HepG2 (cell line): ENCODE results near the gene SLU7. TPM values are rescaled to one million over a fixed set of nuclear protein-coding genes. Genes with fewer than 3 reads are reported as not detected.

Experiments used
- ATAC-seq: fragments of 200-7000 bp; cut with Tn5 transposase; 3 replicates; pipeline ENCODE4 v1.9.1; 2020; ENCODE audit warnings: mild to moderate bottlenecking, moderate library complexity
- BruUV-seq: library from RNA; stranded (reverse); fragments of 400-500 nt; replicated peaks from 2 replicates; lab custom pipeline; 2021; lab: Mats Ljungman, UMichigan
- CTCF ChIA-PET: fragments of 300-600 bp; formaldehyde crosslinking; extraction: SDS; loops from one replicate; lab custom pipeline; 2021; ENCODE audit warnings: low total read pairs, inconsistent platforms, low intra/inter-chr PET ratio; lab: Yijun Ruan, JAX
- POLR2A ChIA-PET: fragments of 350-600 bp; sonication (Branson Sonifier 250); formaldehyde crosslinking; loops from one replicate; lab custom pipeline; 2020; ENCODE audit warnings: antibody characterized with exemption, inconsistent platforms; lab: Yijun Ruan, JAX
- DNase-seq: peaks from one replicate; pipeline ENCODE4 v3.0.0-alpha.2; 2015; ENCODE audit warnings: low spot score
- FAIRE-seq: peaks from 3 replicates; lab custom pipeline; 2011; peaks lifted over from hg19 to GRCh38; lab: Jason Lieb, UNC
- H2AFZ ChIP-seq: one replicate; pipeline ENCODE4 v1.6.1; 2011; ENCODE audit warnings: low read length, inconsistent platforms
- H3K27ac ChIP-seq: fragments of 300-600 bp; 3 replicates; pipeline ENCODE4 v1.8.0; 2011; ENCODE audit warnings: mixed run types, mild to moderate bottlenecking, mixed read lengths, low read length, inconsistent platforms; ENCODE audit not compliant: insufficient read depth; ENCODE audit errors: extremely low read length
- H3K27me3 ChIP-seq, 2 experiments: fragments of 200-600 bp in 1 of 2; 2 replicates in 1 of 2; 3 replicates in 1 of 2; pipeline versions ENCODE4 v1.6.0 to v1.8.0; 2011; ENCODE audit warnings: low read length in 2 of 2, mild to moderate bottlenecking in 2 of 2, moderate library complexity in 2 of 2, inconsistent platforms in 1 of 2; ENCODE audit not compliant: insufficient read depth in 2 of 2, control insufficient read depth in 1 of 2
- H3K36me3 ChIP-seq, 2 experiments: fragments of 200-600 bp in 1 of 2; replicated peaks in 1 of 2; 2 replicates in 1 of 2; 3 replicates in 1 of 2; pipeline versions ENCODE4 v1.5.1 to v1.8.0; 2011; ENCODE audit warnings: low read length in 2 of 2, inconsistent platforms in 1 of 2; ENCODE audit not compliant: insufficient read depth in 2 of 2, control insufficient read depth in 1 of 2
- H3K4me1 ChIP-seq: 2 replicates; pipeline ENCODE4 v1.5.1; 2012; ENCODE audit warnings: low read length, inconsistent platforms; ENCODE audit not compliant: insufficient read depth
- H3K4me2 ChIP-seq: 2 replicates; pipeline ENCODE4 v1.6.0; 2011; ENCODE audit warnings: low read depth, low read length, inconsistent platforms
- H3K4me3 ChIP-seq, 3 experiments: fragments of 200-600 bp in 1 of 3; sonication (generic), shearing (Covaris generic) in 1 of 3; replicated peaks in 1 of 3; 2 replicates each; pipeline ENCODE4 v1.5.1; 2011 to 2016; ENCODE audit warnings: low read length in 3 of 3, inconsistent platforms in 2 of 3, low read depth in 2 of 3, mild to moderate bottlenecking in 2 of 3, control low read depth in 1 of 3, mixed read lengths in 1 of 3; ENCODE audit not compliant: insufficient read depth in 1 of 3
- H3K79me2 ChIP-seq: one replicate; pipeline ENCODE4 v1.6.1; 2011; ENCODE audit warnings: low read length, inconsistent platforms; ENCODE audit not compliant: insufficient read depth
- H3K9ac ChIP-seq: 2 replicates; pipeline ENCODE4 v1.6.0; 2011; ENCODE audit warnings: mild to moderate bottlenecking, low read depth, low read length, inconsistent platforms; ENCODE audit not compliant: insufficient read depth
- H3K9me3 ChIP-seq: 2 replicates; pipeline ENCODE4 v1.5.1; 2012; ENCODE audit warnings: mild to moderate bottlenecking, low read length
- H4K20me1 ChIP-seq: 2 replicates; pipeline ENCODE4 v1.6.0; 2011; ENCODE audit warnings: inconsistent platforms, mild to moderate bottlenecking, low read length, moderate library complexity; ENCODE audit not compliant: insufficient read depth
- EEA1 ChIP-seq: sonication (generic); formaldehyde crosslinking; IDR thresholded peaks from 2 replicates; pipeline ENCODE4 v1.5.1; 2020; ENCODE audit warnings: mild to moderate bottlenecking, missing genetic modification reagents, borderline replicate concordance
- EZH2 ChIP-seq: conservative IDR thresholded peaks from 2 replicates; pipeline ENCODE4 v1.6.1; 2012; ENCODE audit warnings: mild to moderate bottlenecking, low read depth, low read length, moderate library complexity
- KDM3A ChIP-seq: IDR thresholded peaks from 2 replicates; pipeline ENCODE4 v1.6.1; 2018; ENCODE audit warnings: low read depth, missing compliant biosample characterization
- U2AF1 ChIP-seq: fragments of 200-400 bp; formaldehyde crosslinking; optimal IDR thresholded peaks from 2 replicates; pipeline ENCODE3; 2017; ENCODE audit warnings: mild to moderate bottlenecking, low read depth, low read length
- ZMAT3 ChIP-seq: sonication (generic); formaldehyde crosslinking; conservative IDR thresholded peaks from 2 replicates; pipeline ENCODE4 v1.7.0; 2021; ENCODE audit warnings: missing genetic modification reagents
- ZMYM3 ChIP-seq: sonication (generic); formaldehyde crosslinking; IDR thresholded peaks from 2 replicates; pipeline ENCODE4 v1.5.1; 2020; ENCODE audit warnings: mild to moderate bottlenecking, missing genetic modification reagents
- ZNF143 ChIP-seq: sonication (generic); formaldehyde crosslinking; IDR thresholded peaks from 2 replicates; pipeline ENCODE4 v1.4.0; 2020; ENCODE audit warnings: missing genetic modification reagents
- ZNF543 ChIP-seq: sonication (generic); formaldehyde crosslinking; IDR thresholded peaks from 2 replicates; pipeline ENCODE4 v1.4.0; 2020; ENCODE audit warnings: mild to moderate bottlenecking, missing genetic modification reagents
- ZNF644 ChIP-seq: IDR thresholded peaks from 2 replicates; pipeline ENCODE4 v1.6.1; 2016; ENCODE audit warnings: low read depth
- ZNF737 ChIP-seq: sonication (generic); formaldehyde crosslinking; IDR thresholded peaks from 2 replicates; pipeline ENCODE4 v1.5.0; 2020; ENCODE audit warnings: missing genetic modification reagents, mild to moderate bottlenecking, borderline replicate concordance
- ZNF747 ChIP-seq: sonication (generic); formaldehyde crosslinking; IDR thresholded peaks from 2 replicates; pipeline ENCODE4 v1.8.1; 2023; ENCODE audit warnings: missing genetic modification reagents, mild to moderate bottlenecking, borderline replicate concordance
- ZNF773 ChIP-seq: sonication (generic); formaldehyde crosslinking; IDR thresholded peaks from 2 replicates; pipeline ENCODE4 v1.4.0; 2020; ENCODE audit warnings: missing genetic modification reagents, borderline replicate concordance
- ZSCAN31 ChIP-seq: sonication (generic); formaldehyde crosslinking; IDR thresholded peaks from 2 replicates; pipeline ENCODE4 v1.5.0; 2020; ENCODE audit warnings: low read depth, mild to moderate bottlenecking, missing genetic modification reagents
- WGBS: methylation state at CpG from one replicate; pipeline ENCODE4 v1.1.6; 2017; ENCODE audit warnings: low lambda C conversion rate; 5-methylcytosine and 5-hydroxymethylcytosine counted together
- in situ Hi-C: cut with HindIII; loops from 2 replicates; pipeline ENCODE4 v1.10.0; 2017; ENCODE audit warnings: low pct_unique_long_range_greater_than_20kb; ENCODE audit not compliant: extremely low pct_ligation_motif_present
- intact Hi-C: fragments of 100-400 bp; cut with micrococcal nuclease; formaldehyde crosslinking; loops from one replicate; pipeline ENCODE4 v1.10.0; 2022; ENCODE audit not compliant: unreplicated experiment
- polyA plus RNA-seq, 8 experiments: library from polyadenylated mRNA; depleted of rRNA in 3 of 8; stranded (reverse) in 7 of 8; unstranded in 1 of 8; fragments of >200 nt; fragmentation: Illumina TruSeq in 4 of 8; extraction: Trizol in 4 of 8; gene quantifications; 2 replicates each; pipeline versions ENCODE4 v1.2.1 to v1.2.3, GENCODE V29; 2011 to 2016; ENCODE audit warnings: low read depth in 4 of 8, missing spikeins in 1 of 8, mixed read lengths in 1 of 8; ENCODE audit not compliant: insufficient read depth in 1 of 8
- total RNA-seq, 5 experiments: library from RNA; depleted of rRNA; stranded (reverse); fragments of >200 nt; fragmentation: Illumina TruSeq; extraction: Trizol; gene quantifications; 2 replicates each; pipeline ENCODE4 v1.2.3, GENCODE V29; 2016; ENCODE audit warnings: low read depth in 1 of 5
- TF ChIP-seq, protein P1 (sequence below): sonication (generic); formaldehyde crosslinking; IDR thresholded peaks from 2 replicates; pipeline ENCODE4 v1.4.0; 2020; ENCODE audit warnings: mild to moderate bottlenecking, missing genetic modification reagents
- TF ChIP-seq, protein P2 (sequence below): sonication (generic); formaldehyde crosslinking; conservative IDR thresholded peaks from 2 replicates; pipeline ENCODE4 v1.4.0; 2020; ENCODE audit warnings: missing genetic modification reagents
- TF ChIP-seq, protein P3 (sequence below): sonication (generic); formaldehyde crosslinking; IDR thresholded peaks from 2 replicates; pipeline ENCODE4 v1.5.0; 2020; ENCODE audit warnings: mild to moderate bottlenecking, missing genetic modification reagents

SLU7 gene
- total and polyA plus RNA-seq, 2 of the 13 experiments (the other 11 are each of a cell fraction or from before 2014, with no cell fraction given) = 24.0 to 39.2 TPM

DNA sequence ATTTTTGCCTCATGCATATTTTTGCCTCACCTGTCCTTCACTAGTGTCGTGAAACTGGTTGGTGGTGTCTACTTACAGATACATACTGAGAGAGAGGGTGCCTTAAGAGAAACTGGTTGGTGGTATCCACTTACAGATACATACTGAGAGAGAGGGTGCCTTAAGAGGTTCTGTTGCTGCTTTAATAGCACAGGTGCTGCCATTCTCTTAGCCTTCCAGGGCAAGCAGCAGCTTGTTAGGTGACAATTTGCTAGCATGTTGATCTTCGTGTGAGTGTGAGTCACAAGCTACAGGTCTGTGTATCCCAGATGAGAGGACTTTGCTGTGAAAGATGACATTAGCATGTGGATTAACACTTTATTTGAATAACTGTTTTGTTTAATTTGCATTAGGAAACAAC is 4.2 kb upstream of the SLU7 start:
- H3K4me3 ChIP-seq = peak overlapping the region; percentile 86 to 95 (median 87); a peak in 5 of 6 replicates
- ATAC-seq = no peak
- POLR2A ChIA-PET = interaction anchor here (2.0 kb wide), 1 partner anchor 44 kb away, joined by 19 read pairs; no protein-coding TSS in a partner anchor
- TF ChIP-seq, protein P1, sequence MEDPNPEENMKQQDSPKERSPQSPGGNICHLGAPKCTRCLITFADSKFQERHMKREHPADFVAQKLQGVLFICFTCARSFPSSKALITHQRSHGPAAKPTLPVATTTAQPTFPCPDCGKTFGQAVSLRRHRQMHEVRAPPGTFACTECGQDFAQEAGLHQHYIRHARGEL = no peak
- TF ChIP-seq, protein P2, sequence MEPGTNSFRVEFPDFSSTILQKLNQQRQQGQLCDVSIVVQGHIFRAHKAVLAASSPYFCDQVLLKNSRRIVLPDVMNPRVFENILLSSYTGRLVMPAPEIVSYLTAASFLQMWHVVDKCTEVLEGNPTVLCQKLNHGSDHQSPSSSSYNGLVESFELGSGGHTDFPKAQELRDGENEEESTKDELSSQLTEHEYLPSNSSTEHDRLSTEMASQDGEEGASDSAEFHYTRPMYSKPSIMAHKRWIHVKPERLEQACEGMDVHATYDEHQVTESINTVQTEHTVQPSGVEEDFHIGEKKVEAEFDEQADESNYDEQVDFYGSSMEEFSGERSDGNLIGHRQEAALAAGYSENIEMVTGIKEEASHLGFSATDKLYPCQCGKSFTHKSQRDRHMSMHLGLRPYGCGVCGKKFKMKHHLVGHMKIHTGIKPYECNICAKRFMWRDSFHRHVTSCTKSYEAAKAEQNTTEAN = no peak
- no peak for TF ChIP-seq ZNF747 (CRISPR knock-in tag)
- TF ChIP-seq EEA1 = no peak
- TF ChIP-seq ZMYM3 (CRISPR knock-in tag) = no peak
- TF ChIP-seq EZH2 = no peak
- TF ChIP-seq U2AF1 = no peak
- no peak for TF ChIP-seq ZNF644
- TF ChIP-seq ZNF773 (CRISPR knock-in tag) = no peak
- TF ChIP-seq KDM3A = no peak
- TF ChIP-seq, protein P3, sequence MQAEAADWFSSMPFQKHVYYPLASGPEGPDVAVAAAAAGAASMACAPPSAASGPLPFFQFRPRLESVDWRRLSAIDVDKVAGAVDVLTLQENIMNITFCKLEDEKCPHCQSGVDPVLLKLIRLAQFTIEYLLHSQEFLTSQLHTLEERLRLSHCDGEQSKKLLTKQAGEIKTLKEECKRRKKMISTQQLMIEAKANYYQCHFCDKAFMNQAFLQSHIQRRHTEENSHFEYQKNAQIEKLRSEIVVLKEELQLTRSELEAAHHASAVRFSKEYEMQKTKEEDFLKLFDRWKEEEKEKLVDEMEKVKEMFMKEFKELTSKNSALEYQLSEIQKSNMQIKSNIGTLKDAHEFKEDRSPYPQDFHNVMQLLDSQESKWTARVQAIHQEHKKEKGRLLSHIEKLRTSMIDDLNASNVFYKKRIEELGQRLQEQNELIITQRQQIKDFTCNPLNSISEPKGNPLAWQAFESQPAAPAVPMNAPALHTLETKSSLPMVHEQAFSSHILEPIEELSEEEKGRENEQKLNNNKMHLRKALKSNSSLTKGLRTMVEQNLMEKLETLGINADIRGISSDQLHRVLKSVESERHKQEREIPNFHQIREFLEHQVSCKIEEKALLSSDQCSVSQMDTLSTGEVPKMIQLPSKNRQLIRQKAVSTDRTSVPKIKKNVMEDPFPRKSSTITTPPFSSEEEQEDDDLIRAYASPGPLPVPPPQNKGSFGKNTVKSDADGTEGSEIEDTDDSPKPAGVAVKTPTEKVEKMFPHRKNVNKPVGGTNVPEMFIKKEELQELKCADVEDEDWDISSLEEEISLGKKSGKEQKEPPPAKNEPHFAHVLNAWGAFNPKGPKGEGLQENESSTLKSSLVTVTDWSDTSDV (CRISPR knock-in tag) = no peak
- no peak for TF ChIP-seq ZNF143 (CRISPR knock-in tag)
- no peak for TF ChIP-seq ZNF543 (CRISPR knock-in tag)
- TF ChIP-seq ZMAT3 (CRISPR knock-in tag) = no peak
- TF ChIP-seq ZNF737 (CRISPR knock-in tag) = no peak
- TF ChIP-seq ZSCAN31 (CRISPR knock-in tag) = no peak

More for the DNA sequence above, 4.2 kb upstream of the SLU7 start:
- CTCF ChIA-PET = no interaction called here
- Histone ChIP-seq H3K4me2 (peak overlapping the region; percentile 81), H3K9ac (peak overlapping the region; percentile 88; the same call in 1 of the 2 replicates), H4K20me1 (no peaks in the 10 kb centered on the region; the same call in 1 of the 2 replicates), H3K4me1 (peaks cover 50% of the 10 kb centered on the region), H3K27ac (no peak overlapping the region), H3K36me3 (peaks cover 3 to 18% of the 10 kb centered on the region in 2 experiments), H3K9me3 (no peaks in the 10 kb centered on the region), H2AFZ (no peak overlapping the region), H3K27me3 (no peaks in the 10 kb centered on the region; a peak in 1 of 5 replicates), H3K79me2 (peaks cover 37% of the 10 kb centered on the region)
- FAIRE-seq (no peak), DNase-seq (no peak)
- WGBS = 67% methylated on average over 2 of the region's 2 CpGs
- intact Hi-C loops = no loop called here
- BruUV-seq = no TSS peak
- in situ Hi-C loops = no loop called here
